ENCODE data around the gene DCAF12.

DNA sequence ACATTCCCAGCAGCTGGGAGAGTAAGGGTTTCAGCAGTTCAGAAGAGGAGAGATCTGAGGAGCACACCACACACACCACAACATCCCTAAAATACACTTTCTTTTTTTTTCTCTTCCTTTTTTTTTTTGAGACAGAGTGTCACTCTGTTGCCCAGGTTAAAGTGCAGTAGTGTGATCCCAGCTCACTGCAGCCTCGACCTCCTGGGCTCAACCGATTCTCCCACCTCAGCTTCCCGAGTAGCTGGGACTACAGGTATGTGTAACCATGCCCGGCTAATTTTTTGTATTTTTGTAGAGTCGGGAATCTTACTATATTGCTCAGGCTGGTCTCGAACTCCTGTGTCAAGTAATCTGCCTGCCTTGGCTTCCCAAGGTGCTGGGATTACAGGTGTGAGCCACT lies 42.6 kb upstream of the DCAF12 start:
- TF ChIP-seq, protein P1, sequence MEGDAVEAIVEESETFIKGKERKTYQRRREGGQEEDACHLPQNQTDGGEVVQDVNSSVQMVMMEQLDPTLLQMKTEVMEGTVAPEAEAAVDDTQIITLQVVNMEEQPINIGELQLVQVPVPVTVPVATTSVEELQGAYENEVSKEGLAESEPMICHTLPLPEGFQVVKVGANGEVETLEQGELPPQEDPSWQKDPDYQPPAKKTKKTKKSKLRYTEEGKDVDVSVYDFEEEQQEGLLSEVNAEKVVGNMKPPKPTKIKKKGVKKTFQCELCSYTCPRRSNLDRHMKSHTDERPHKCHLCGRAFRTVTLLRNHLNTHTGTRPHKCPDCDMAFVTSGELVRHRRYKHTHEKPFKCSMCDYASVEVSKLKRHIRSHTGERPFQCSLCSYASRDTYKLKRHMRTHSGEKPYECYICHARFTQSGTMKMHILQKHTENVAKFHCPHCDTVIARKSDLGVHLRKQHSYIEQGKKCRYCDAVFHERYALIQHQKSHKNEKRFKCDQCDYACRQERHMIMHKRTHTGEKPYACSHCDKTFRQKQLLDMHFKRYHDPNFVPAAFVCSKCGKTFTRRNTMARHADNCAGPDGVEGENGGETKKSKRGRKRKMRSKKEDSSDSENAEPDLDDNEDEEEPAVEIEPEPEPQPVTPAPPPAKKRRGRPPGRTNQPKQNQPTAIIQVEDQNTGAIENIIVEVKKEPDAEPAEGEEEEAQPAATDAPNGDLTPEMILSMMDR (IDR thresholded peaks at IDR 0.05) = no peak
- TF ChIP-seq, protein P2, sequence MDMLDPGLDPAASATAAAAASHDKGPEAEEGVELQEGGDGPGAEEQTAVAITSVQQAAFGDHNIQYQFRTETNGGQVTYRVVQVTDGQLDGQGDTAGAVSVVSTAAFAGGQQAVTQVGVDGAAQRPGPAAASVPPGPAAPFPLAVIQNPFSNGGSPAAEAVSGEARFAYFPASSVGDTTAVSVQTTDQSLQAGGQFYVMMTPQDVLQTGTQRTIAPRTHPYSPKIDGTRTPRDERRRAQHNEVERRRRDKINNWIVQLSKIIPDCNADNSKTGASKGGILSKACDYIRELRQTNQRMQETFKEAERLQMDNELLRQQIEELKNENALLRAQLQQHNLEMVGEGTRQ (IDR thresholded peaks at IDR 0.05; ENCODE audit: borderline replicate concordance, low read depth, low read length) = no peak
- TF ChIP-seq POLR2AphosphoS5 (IDR thresholded peaks at IDR 0.05; ENCODE audit: low read depth, low read length) = no peak
- TF ChIP-seq, protein P3, sequence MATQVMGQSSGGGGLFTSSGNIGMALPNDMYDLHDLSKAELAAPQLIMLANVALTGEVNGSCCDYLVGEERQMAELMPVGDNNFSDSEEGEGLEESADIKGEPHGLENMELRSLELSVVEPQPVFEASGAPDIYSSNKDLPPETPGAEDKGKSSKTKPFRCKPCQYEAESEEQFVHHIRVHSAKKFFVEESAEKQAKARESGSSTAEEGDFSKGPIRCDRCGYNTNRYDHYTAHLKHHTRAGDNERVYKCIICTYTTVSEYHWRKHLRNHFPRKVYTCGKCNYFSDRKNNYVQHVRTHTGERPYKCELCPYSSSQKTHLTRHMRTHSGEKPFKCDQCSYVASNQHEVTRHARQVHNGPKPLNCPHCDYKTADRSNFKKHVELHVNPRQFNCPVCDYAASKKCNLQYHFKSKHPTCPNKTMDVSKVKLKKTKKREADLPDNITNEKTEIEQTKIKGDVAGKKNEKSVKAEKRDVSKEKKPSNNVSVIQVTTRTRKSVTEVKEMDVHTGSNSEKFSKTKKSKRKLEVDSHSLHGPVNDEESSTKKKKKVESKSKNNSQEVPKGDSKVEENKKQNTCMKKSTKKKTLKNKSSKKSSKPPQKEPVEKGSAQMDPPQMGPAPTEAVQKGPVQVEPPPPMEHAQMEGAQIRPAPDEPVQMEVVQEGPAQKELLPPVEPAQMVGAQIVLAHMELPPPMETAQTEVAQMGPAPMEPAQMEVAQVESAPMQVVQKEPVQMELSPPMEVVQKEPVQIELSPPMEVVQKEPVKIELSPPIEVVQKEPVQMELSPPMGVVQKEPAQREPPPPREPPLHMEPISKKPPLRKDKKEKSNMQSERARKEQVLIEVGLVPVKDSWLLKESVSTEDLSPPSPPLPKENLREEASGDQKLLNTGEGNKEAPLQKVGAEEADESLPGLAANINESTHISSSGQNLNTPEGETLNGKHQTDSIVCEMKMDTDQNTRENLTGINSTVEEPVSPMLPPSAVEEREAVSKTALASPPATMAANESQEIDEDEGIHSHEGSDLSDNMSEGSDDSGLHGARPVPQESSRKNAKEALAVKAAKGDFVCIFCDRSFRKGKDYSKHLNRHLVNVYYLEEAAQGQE (IDR thresholded peaks at IDR 0.05; ENCODE audit: low read depth, low read length) = no peak
- TF ChIP-seq SMC3 (IDR thresholded peaks at IDR 0.05; ENCODE audit: low read depth, low read length) = no peak
- TF ChIP-seq RFX5 (IDR thresholded peaks at IDR 0.05; ENCODE audit: low read length) = no peak
- TF ChIP-seq MXI1 (IDR thresholded peaks at IDR 0.05; ENCODE audit: low read depth, low read length) = no peak
- TF ChIP-seq SIN3A (IDR thresholded peaks at IDR 0.05; ENCODE audit: borderline replicate concordance, low read depth, low read length) = no peak

Measured in SK-N-SH (cell line).